Measurements from ENCODE around the gene IPO11.

- TF ChIP-seq EZH2phosphoT487 (conservative IDR thresholded peaks at IDR 0.05; ENCODE audit: low read length) (no peak), CTCF (IDR thresholded peaks at IDR 0.05; ENCODE audit: insufficient read depth, low read length, poor library complexity, severe bottlenecking) (no peak)
Observed at GRCh38 chr5:62647241-62647640, 234.7 kb downstream of the IPO11 start.
